HepG2 (cell line): Measurements from ENCODE around the gene TRIM66. TPM values are rescaled to one million over a fixed set of nuclear protein-coding genes. Genes with fewer than 3 reads are reported as not detected.
A peak's percentile ranks its signal among the peaks of the same experiment; 100 is the strongest.

Experiments used
- CC2D1A ChIP-seq: sonication (generic); formaldehyde crosslinking; IDR thresholded peaks from 2 replicates; pipeline ENCODE4 v1.8.1; 2023; ENCODE audit warnings: mild to moderate bottlenecking, missing genetic modification reagents
- FOSL1 ChIP-seq: sonication (generic); formaldehyde crosslinking; IDR thresholded peaks from 2 replicates; pipeline ENCODE4 v1.9.0; 2021; ENCODE audit warnings: missing genetic modification reagents, borderline replicate concordance
- GATAD1 ChIP-seq: IDR thresholded peaks from 2 replicates; pipeline ENCODE4 v1.6.1; 2016; ENCODE audit warnings: missing genetic modification reagents, missing compliant biosample characterization
- HOXD1 ChIP-seq: sonication (generic); formaldehyde crosslinking; IDR thresholded peaks from 2 replicates; pipeline ENCODE4 v1.5.0; 2020; ENCODE audit warnings: missing genetic modification reagents
- JDP2 ChIP-seq: sonication (generic); formaldehyde crosslinking; IDR thresholded peaks from 2 replicates; pipeline ENCODE4 v1.8.1; 2022; ENCODE audit warnings: missing genetic modification reagents, borderline replicate concordance
- MIER2 ChIP-seq: IDR thresholded peaks from 2 replicates; pipeline ENCODE4 v1.6.1; 2016; ENCODE audit warnings: missing biosample characterization, missing genetic modification reagents
- PTBP1 ChIP-seq: fragments of 200-400 bp; formaldehyde crosslinking; IDR thresholded peaks from 2 replicates; pipeline ENCODE4 v1.6.1; 2018; ENCODE audit warnings: low read length, low read depth; ENCODE audit not compliant: poor library complexity, severe bottlenecking
- SP2 ChIP-seq: sonication (generic); formaldehyde crosslinking; IDR thresholded peaks from 2 replicates; pipeline ENCODE4 v1.5.1; 2020; ENCODE audit warnings: mild to moderate bottlenecking, missing genetic modification reagents
- ZBTB1 ChIP-seq: sonication (generic); formaldehyde crosslinking; IDR thresholded peaks from 2 replicates; pipeline ENCODE4 v1.4.0; 2020; ENCODE audit warnings: missing genetic modification reagents, borderline replicate concordance
- ZC3H13 ChIP-seq: sonication (generic); formaldehyde crosslinking; IDR thresholded peaks from 2 replicates; pipeline ENCODE4 v1.8.1; 2023; ENCODE audit warnings: mild to moderate bottlenecking, missing genetic modification reagents, moderate library complexity
- ZKSCAN5 ChIP-seq: sonication (generic); formaldehyde crosslinking; IDR thresholded peaks from 2 replicates; pipeline ENCODE4 v1.5.1; 2020; ENCODE audit warnings: mild to moderate bottlenecking, missing genetic modification reagents
- ZNF136 ChIP-seq: sonication (generic); formaldehyde crosslinking; IDR thresholded peaks from 2 replicates; pipeline ENCODE4 v1.8.1; 2022; ENCODE audit warnings: low read depth, mild to moderate bottlenecking, moderate library complexity, missing genetic modification reagents
- ZNF160 ChIP-seq: sonication (generic); formaldehyde crosslinking; IDR thresholded peaks from 2 replicates; pipeline ENCODE4 v1.8.0; 2022; ENCODE audit warnings: mild to moderate bottlenecking, inconsistent platforms, missing genetic modification reagents
- ZNF264 ChIP-seq: sonication (generic); formaldehyde crosslinking; IDR thresholded peaks from 2 replicates; pipeline ENCODE4 v1.4.0; 2020; ENCODE audit warnings: missing genetic modification reagents
- ZNF747 ChIP-seq: sonication (generic); formaldehyde crosslinking; IDR thresholded peaks from 2 replicates; pipeline ENCODE4 v1.8.1; 2023; ENCODE audit warnings: missing genetic modification reagents, mild to moderate bottlenecking, borderline replicate concordance
- ZNF749 ChIP-seq: sonication (generic); formaldehyde crosslinking; IDR thresholded peaks from 2 replicates; pipeline ENCODE4 v1.8.0; 2022; ENCODE audit warnings: mild to moderate bottlenecking, missing genetic modification reagents, moderate library complexity, borderline replicate concordance
- ZSCAN29 ChIP-seq: sonication (generic); formaldehyde crosslinking; conservative IDR thresholded peaks from 2 replicates; pipeline ENCODE4 v1.4.0; 2020; ENCODE audit warnings: mild to moderate bottlenecking, missing genetic modification reagents
- polyA plus RNA-seq, 8 experiments: library from polyadenylated mRNA; depleted of rRNA in 3 of 8; stranded (reverse) in 7 of 8; unstranded in 1 of 8; fragments of >200 nt; fragmentation: Illumina TruSeq in 4 of 8; extraction: Trizol in 4 of 8; gene quantifications; 2 replicates each; pipeline versions ENCODE4 v1.2.1 to v1.2.3, GENCODE V29; 2011 to 2016; ENCODE audit warnings: low read depth in 4 of 8, missing spikeins in 1 of 8, mixed read lengths in 1 of 8; ENCODE audit not compliant: insufficient read depth in 1 of 8
- total RNA-seq, 5 experiments: library from RNA; depleted of rRNA; stranded (reverse); fragments of >200 nt; fragmentation: Illumina TruSeq; extraction: Trizol; gene quantifications; 2 replicates each; pipeline ENCODE4 v1.2.3, GENCODE V29; 2016; ENCODE audit warnings: low read depth in 1 of 5
- TF ChIP-seq, protein P1 (sequence below): sonication (generic); formaldehyde crosslinking; IDR thresholded peaks from 2 replicates; pipeline ENCODE4 v1.4.0; 2020; ENCODE audit warnings: missing genetic modification reagents, borderline replicate concordance
- TF ChIP-seq, protein P2 (sequence below): sonication (generic); formaldehyde crosslinking; IDR thresholded peaks from 2 replicates; pipeline ENCODE4 v1.8.0; 2022; ENCODE audit warnings: mild to moderate bottlenecking, missing genetic modification reagents, borderline replicate concordance
- TF ChIP-seq, protein P3 (sequence below): IDR thresholded peaks from 2 replicates; pipeline ENCODE4 v1.6.1; 2016
- TF ChIP-seq, protein P4 (sequence below): sonication (generic); formaldehyde crosslinking; IDR thresholded peaks from 2 replicates; pipeline ENCODE4 v1.4.0; 2020; ENCODE audit warnings: missing genetic modification reagents
- TF ChIP-seq, protein P5 (sequence below): IDR thresholded peaks from 2 replicates; pipeline ENCODE4 v1.6.1; 2016; ENCODE audit warnings: missing biosample characterization, missing genetic modification reagents, low read depth

The TRIM66 gene
- total and polyA plus RNA-seq, 2 of the 13 experiments (the other 11 are each of a cell fraction or from before 2014, with no cell fraction given), result 4.9 to 6.1 TPM

DNA sequence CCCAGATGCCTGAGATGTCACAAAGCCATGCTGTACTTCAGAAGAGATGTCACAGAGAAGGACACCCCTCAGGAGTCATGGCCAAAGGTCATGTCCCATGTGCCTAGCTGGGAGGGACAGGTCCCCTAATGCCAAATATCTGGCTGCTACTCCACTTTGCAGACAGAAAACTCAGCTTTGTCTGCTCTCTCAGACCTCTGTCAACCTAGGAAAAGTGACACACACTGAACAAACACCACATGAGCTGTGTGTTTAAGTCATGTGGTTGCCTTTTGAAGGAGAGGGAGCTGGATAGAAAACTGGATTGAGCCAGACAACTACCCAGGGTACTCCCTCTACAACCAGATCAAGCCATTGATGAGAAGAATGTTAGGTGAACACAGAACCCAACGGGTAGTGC, 3.5 kb downstream of the TRIM66 start (continued):
- TF ChIP-seq HOXD1 (CRISPR knock-in tag) (no peak), ZKSCAN5 (CRISPR knock-in tag) (no peak), FOSL1 (CRISPR knock-in tag) (no peak), ZNF264 (0 out of 2 replicates have a peak, but pooled peaks have one; percentile 32), ZSCAN29 (CRISPR knock-in tag) (no peak), ZBTB1 (CRISPR knock-in tag) (no peak), GATAD1 (0 out of 2 replicates have a peak, but pooled peaks have one; percentile 22), ZNF160 (CRISPR knock-in tag) (no peak), JDP2 (CRISPR knock-in tag) (no peak), MIER2 (CRISPR knock-in tag) (no peak), CC2D1A (CRISPR knock-in tag) (no peak), PTBP1 (no peak), SP2 (CRISPR knock-in tag) (no peak), ZC3H13 (CRISPR knock-in tag) (no peak), ZNF747 (CRISPR knock-in tag) (no peak), ZNF136 (CRISPR knock-in tag) (0 out of 2 replicates have a peak, but pooled peaks have one; percentile 35), ZNF749 (no peak)
- TF ChIP-seq, protein P1, sequence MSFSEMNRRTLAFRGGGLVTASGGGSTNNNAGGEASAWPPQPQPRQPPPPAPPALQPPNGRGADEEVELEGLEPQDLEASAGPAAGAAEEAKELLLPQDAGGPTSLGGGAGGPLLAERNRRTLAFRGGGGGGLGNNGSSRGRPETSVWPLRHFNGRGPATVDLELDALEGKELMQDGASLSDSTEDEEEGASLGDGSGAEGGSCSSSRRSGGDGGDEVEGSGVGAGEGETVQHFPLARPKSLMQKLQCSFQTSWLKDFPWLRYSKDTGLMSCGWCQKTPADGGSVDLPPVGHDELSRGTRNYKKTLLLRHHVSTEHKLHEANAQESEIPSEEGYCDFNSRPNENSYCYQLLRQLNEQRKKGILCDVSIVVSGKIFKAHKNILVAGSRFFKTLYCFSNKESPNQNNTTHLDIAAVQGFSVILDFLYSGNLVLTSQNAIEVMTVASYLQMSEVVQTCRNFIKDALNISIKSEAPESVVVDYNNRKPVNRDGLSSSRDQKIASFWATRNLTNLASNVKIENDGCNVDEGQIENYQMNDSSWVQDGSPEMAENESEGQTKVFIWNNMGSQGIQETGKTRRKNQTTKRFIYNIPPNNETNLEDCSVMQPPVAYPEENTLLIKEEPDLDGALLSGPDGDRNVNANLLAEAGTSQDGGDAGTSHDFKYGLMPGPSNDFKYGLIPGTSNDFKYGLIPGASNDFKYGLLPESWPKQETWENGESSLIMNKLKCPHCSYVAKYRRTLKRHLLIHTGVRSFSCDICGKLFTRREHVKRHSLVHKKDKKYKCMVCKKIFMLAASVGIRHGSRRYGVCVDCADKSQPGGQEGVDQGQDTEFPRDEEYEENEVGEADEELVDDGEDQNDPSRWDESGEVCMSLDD (CRISPR knock-in tag), result no peak
- TF ChIP-seq, protein P2, sequence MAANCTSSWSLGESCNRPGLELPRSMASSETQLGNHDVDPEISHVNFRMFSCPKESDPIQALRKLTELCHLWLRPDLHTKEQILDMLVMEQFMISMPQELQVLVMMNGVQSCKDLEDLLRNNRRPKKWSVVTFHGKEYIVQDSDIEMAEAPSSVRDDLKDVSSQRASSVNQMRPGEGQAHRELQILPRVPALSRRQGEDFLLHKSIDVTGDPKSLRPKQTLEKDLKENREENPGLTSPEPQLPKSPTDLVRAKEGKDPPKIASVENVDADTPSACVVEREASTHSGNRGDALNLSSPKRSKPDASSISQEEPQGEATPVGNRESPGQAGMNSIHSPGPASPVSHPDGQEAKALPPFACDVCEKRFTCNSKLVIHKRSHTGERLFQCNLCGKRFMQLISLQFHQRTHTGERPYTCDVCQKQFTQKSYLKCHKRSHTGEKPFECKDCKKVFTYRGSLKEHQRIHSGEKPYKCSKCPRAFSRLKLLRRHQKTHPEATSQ (CRISPR knock-in tag), result no peak
- TF ChIP-seq, protein P3, sequence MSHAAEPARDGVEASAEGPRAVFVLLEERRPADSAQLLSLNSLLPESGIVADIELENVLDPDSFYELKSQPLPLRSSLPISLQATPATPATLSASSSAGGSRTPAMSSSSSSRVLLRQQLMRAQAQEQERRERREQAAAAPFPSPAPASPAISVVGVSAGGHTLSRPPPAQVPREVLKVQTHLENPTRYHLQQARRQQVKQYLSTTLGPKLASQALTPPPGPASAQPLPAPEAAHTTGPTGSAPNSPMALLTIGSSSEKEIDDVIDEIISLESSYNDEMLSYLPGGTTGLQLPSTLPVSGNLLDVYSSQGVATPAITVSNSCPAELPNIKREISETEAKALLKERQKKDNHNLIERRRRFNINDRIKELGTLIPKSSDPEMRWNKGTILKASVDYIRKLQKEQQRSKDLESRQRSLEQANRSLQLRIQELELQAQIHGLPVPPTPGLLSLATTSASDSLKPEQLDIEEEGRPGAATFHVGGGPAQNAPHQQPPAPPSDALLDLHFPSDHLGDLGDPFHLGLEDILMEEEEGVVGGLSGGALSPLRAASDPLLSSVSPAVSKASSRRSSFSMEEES, result peak; percentile 92
- TF ChIP-seq, protein P4, sequence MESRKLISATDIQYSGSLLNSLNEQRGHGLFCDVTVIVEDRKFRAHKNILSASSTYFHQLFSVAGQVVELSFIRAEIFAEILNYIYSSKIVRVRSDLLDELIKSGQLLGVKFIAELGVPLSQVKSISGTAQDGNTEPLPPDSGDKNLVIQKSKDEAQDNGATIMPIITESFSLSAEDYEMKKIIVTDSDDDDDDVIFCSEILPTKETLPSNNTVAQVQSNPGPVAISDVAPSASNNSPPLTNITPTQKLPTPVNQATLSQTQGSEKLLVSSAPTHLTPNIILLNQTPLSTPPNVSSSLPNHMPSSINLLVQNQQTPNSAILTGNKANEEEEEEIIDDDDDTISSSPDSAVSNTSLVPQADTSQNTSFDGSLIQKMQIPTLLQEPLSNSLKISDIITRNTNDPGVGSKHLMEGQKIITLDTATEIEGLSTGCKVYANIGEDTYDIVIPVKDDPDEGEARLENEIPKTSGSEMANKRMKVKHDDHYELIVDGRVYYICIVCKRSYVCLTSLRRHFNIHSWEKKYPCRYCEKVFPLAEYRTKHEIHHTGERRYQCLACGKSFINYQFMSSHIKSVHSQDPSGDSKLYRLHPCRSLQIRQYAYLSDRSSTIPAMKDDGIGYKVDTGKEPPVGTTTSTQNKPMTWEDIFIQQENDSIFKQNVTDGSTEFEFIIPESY (CRISPR knock-in tag), result no peak
- TF ChIP-seq, protein P5, sequence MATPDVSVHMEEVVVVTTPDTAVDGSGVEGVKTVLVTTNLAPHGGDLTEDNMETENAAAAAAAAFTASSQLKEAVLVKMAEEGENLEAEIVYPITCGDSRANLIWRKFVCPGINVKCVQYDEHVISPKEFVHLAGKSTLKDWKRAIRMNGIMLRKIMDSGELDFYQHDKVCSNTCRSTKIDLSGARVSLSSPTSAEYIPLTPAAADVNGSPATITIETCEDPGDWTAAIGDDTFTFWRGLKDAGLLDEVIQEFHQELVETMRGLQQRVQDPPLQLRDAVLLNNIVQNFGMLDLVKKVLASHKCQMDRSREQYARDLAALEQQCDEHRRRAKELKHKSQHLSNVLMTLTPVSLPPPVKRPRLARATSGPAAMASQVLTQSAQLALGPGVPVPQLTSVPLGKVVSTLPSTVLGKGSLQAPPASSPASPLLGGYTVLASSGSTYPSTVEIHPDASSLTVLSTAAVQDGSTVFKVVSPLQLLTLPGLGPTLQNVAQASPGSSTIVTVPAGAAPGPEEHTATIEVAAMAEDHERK, result no peak
